PC-3 (cell line): ENCODE data around the gene NLRP6. TPM values are rescaled to one million over a fixed set of nuclear protein-coding genes. Genes with fewer than 3 reads are reported as not detected.
"Not testable (repeated sequence)": the region's sequence is repeated elsewhere in the genome, so short reads cannot be mapped to it uniquely, and the experiment has no call there.

ENCODE experiments used
- ATAC-seq: fragments of 200-7000 bp; cut with Tn5 transposase; 2 replicates; pipeline ENCODE4 v1.9.1; 2020; ENCODE audit warnings: mild to moderate bottlenecking, moderate library complexity
- BruUV-seq: library from RNA; stranded (reverse); fragments of 400-500 nt; replicated peaks from 2 replicates; lab custom pipeline; 2021; lab: Mats Ljungman, UMichigan
- CTCF ChIA-PET: fragments of 300-600 bp; sonication (Branson Sonifier 250); formaldehyde crosslinking; loops from one replicate; lab custom pipeline; 2022; ENCODE audit warnings: antibody characterized with exemption; lab: Charles Lee
- POLR2A ChIA-PET: fragments of 300-600 bp; sonication (Branson Sonifier 250); formaldehyde crosslinking; loops from one replicate; lab custom pipeline; 2022; ENCODE audit warnings: antibody characterized with exemption; ENCODE audit not compliant: unreplicated experiment; lab: Charles Lee
- DNase-seq: peaks from one replicate; pipeline ENCODE4 v3.0.0-alpha.2; 2015
- H2AFZ ChIP-seq: fragments of 300-600 bp; sonication (generic); 2 replicates; pipeline ENCODE4 v1.6.0; 2016; ENCODE audit warnings: antibody characterized with exemption, low read length
- H3F3A ChIP-seq: fragments of 300-600 bp; sonication (generic); one replicate; pipeline ENCODE4 v1.6.0; 2017; ENCODE audit warnings: antibody characterized with exemption, low read length, control low read depth, mild to moderate bottlenecking; ENCODE audit not compliant: unreplicated experiment
- H3K27ac ChIP-seq: fragments of 300-600 bp; sonication (generic); 2 replicates; pipeline ENCODE4 v1.5.1; 2016; ENCODE audit warnings: mild to moderate bottlenecking, low read length
- H3K27me3 ChIP-seq: fragments of 300-600 bp; sonication (generic); 2 replicates; pipeline ENCODE4 v1.6.1; 2016; ENCODE audit warnings: low read length, mixed read lengths
- H3K36me3 ChIP-seq: fragments of 300-600 bp; sonication (generic); 2 replicates; pipeline ENCODE4 v1.6.1; 2016; ENCODE audit warnings: low read depth, mixed run types, low read length, mixed read lengths
- H3K4me1 ChIP-seq: fragments of 300-600 bp; sonication (generic); 2 replicates; pipeline ENCODE4 v1.5.1; 2016; ENCODE audit warnings: low read length; ENCODE audit not compliant: insufficient read depth
- H3K4me2 ChIP-seq: fragments of 300-600 bp; sonication (generic); 2 replicates; pipeline ENCODE4 v1.6.0; 2016; ENCODE audit warnings: low read length
- H3K4me3 ChIP-seq: fragments of 300-600 bp; sonication (generic); 2 replicates; pipeline ENCODE4 v1.5.1; 2016; ENCODE audit warnings: mild to moderate bottlenecking, low read length, mixed read lengths
- H3K79me2 ChIP-seq: fragments of 300-600 bp; sonication (generic); 2 replicates; pipeline ENCODE4 v1.6.1; 2017; ENCODE audit warnings: low read length, mixed read lengths
- H3K9ac ChIP-seq: fragments of 300-600 bp; sonication (generic); 2 replicates; pipeline ENCODE4 v1.6.0; 2016; ENCODE audit warnings: mild to moderate bottlenecking, low read length
- H3K9me2 ChIP-seq: fragments of 300-600 bp; sonication (generic); replicated peaks from 2 replicates; pipeline ENCODE4 v1.6.1; 2016; ENCODE audit warnings: mixed run types, low read length, mixed read lengths
- H3K9me3 ChIP-seq: fragments of 300-600 bp; sonication (generic); 2 replicates; pipeline ENCODE4 v1.6.1; 2016; ENCODE audit warnings: low read length, mixed read lengths
- H4K20me1 ChIP-seq: fragments of 300-600 bp; sonication (generic); 2 replicates; pipeline ENCODE4 v1.6.1; 2016; ENCODE audit warnings: low read length, mixed read lengths
- CTCF ChIP-seq: fragments of 300-600 bp; sonication (generic); conservative IDR thresholded peaks from 2 replicates; pipeline ENCODE4 v1.5.1; 2017; ENCODE audit warnings: antibody characterized with exemption, low read depth, mild to moderate bottlenecking, low read length
- EZH2 ChIP-seq: fragments of 300-600 bp; sonication (generic); IDR thresholded peaks from one replicate; pipeline ENCODE4 v1.6.1; 2017; ENCODE audit warnings: antibody characterized with exemption, mild to moderate bottlenecking, low read length; ENCODE audit not compliant: unreplicated experiment
- EZH2phosphoT487 ChIP-seq: fragments of 300-600 bp; sonication (generic); IDR thresholded peaks from 2 replicates; pipeline ENCODE4 v1.6.1; 2018; ENCODE audit warnings: mild to moderate bottlenecking, antibody characterized with exemption, low read length, borderline replicate concordance
- intact Hi-C: fragments of 100-400 bp; cut with micrococcal nuclease; formaldehyde crosslinking; loops from 2 replicates; pipeline ENCODE4 v1.9.0; 2023
- total RNA-seq: library from RNA; depleted of rRNA; stranded (reverse); fragments of >200 nt; gene quantifications from 2 replicates; pipeline ENCODE4 v1.2.3, GENCODE V29; 2014; rRNA removed

Gene NLRP6
- total RNA-seq, 1 experiment from 2014 or later = not detected

- ChIA-PET POLR2A (no interaction called here), CTCF (no interaction called here)
- Histone ChIP-seq H4K20me1 (no peaks in the 10 kb centered on the region), H3K9me3 (no peaks in the 10 kb centered on the region), H3K9me2 (no peaks in the 10 kb centered on the region), H3K4me2 (no peak overlapping the region), H2AFZ (no peak overlapping the region), H3K4me3 (no peak overlapping the region), H3K4me1 (no peaks in the 10 kb centered on the region), H3K27me3 (no peaks in the 10 kb centered on the region), H3K27ac (no peak overlapping the region), H3K79me2 (no peaks in the 10 kb centered on the region), H3K9ac (no peak overlapping the region), H3F3A (no peaks in the 10 kb centered on the region), H3K36me3 (no peaks in the 10 kb centered on the region)
- intact Hi-C loops = no loop called here
- ATAC-seq (no peak), DNase-seq (no peak)
- TF ChIP-seq CTCF (no peak), EZH2phosphoT487 (no peak)
- no TSS peak for BruUV-seq
These were observed 54.7 kb downstream of the NLRP6 start for GRCh38 chr11:332651-333480.

DNA sequence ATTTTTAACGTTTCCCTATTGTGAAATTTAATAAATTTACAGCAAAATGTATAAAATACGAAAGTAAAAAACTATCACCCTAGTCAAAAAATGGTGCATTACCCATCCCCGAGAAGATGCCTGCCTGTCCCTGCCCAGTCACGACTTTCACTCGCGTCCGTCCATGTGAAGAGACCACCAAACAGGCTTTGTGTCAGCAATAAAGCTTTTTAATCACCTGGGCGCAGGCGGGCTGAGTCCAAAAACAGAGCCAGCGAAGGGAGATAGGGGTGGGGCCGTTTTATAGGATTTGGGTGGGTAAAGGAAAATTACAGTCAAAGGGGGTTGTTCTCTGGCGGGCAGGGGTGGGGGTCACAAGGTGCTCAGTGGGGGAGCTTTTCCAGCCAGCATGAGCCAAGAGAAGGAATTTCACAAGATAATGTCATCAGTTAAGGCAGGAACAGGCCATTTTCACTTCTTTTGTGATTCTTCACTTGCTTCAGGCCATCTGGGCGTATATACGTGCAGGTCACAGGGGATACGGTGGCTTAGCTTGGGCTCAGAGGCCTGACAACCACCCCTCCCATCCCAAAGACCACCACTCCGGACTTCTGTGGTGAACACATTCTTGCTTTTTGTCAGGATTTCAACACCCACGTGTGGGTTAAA is 55.5 kb downstream of the NLRP6 start:
- DNase-seq, POLR2A ChIA-PET, CTCF ChIA-PET, H3K36me3 ChIP-seq, BruUV-seq, H3K4me2 ChIP-seq, H3K27ac ChIP-seq, H3K9me2 ChIP-seq, H3K9me3 ChIP-seq, H2AFZ ChIP-seq, H3F3A ChIP-seq, H3K4me1 ChIP-seq, H3K27me3 ChIP-seq, H4K20me1 ChIP-seq, ATAC-seq, H3K9ac ChIP-seq, H3K79me2 ChIP-seq, H3K4me3 ChIP-seq, intact Hi-C loops: not testable (repeated sequence)

GRCh38 chr11:334264-334994 is 56.2 kb downstream of the NLRP6 start:
- Histone ChIP-seq H3K79me2 (no peaks in the 10 kb centered on the region), H4K20me1 (no peaks in the 10 kb centered on the region), H3K36me3 (no peaks in the 10 kb centered on the region), H3K9me3 (no peaks in the 10 kb centered on the region), H3K9me2 (no peaks in the 10 kb centered on the region), H2AFZ (no peak overlapping the region), H3F3A (no peaks in the 10 kb centered on the region), H3K4me3 (no peak overlapping the region), H3K27ac (no peak overlapping the region), H3K4me1 (no peaks in the 10 kb centered on the region), H3K27me3 (no peaks in the 10 kb centered on the region), H3K4me2 (no peak overlapping the region), H3K9ac (no peak overlapping the region)
- CTCF ChIA-PET = no interaction called here
- DNase-seq = no peak
- BruUV-seq = no TSS peak
- POLR2A ChIA-PET = no interaction called here
- intact Hi-C loops = no loop called here
- ATAC-seq = no peak
- TF ChIP-seq EZH2phosphoT487 = no peak
- no peak for TF ChIP-seq EZH2
- no peak for TF ChIP-seq CTCF

Other genes starting within 250 kb of the NLRP6 start
- gene SCGB1C1, start 85.3 kb upstream of the NLRP6 start, total RNA-seq = not detected in 2 replicates
- gene BET1L, start 71.0 kb upstream of the NLRP6 start, total RNA-seq = 12.6 and 14.4 TPM in 2 replicates
- 155 and 180 TPM in 2 replicates for gene RIC8A, start 70.7 kb upstream of the NLRP6 start, total RNA-seq
- gene SIRT3, start 42.1 kb upstream of the NLRP6 start, total RNA-seq = 13.8 and 23.8 TPM in 2 replicates
- 226 and 255 TPM in 2 replicates for gene PSMD13, start 41.4 kb upstream of the NLRP6 start, total RNA-seq
- 10.6 and 12.4 TPM in 2 replicates for gene PGGHG, start 10.7 kb downstream of the NLRP6 start, total RNA-seq
- not detected in 2 replicates for gene IFITM5, start 21.1 kb downstream of the NLRP6 start, total RNA-seq
- 36.3 and 49.0 TPM in 2 replicates for gene IFITM2, start 29.4 kb downstream of the NLRP6 start, total RNA-seq
- 2.0 and 2.2 TPM in 2 replicates for gene IFITM1, start 35.6 kb downstream of the NLRP6 start, total RNA-seq
- 91.6 and 97.6 TPM in 2 replicates for gene IFITM3, start 42.5 kb downstream of the NLRP6 start, total RNA-seq
- gene B4GALNT4, start 91.1 kb downstream of the NLRP6 start, total RNA-seq = 52.9 and 87.9 TPM in 2 replicates
- 218 and 222 TPM in 2 replicates for gene PKP3, start 115.8 kb downstream of the NLRP6 start, total RNA-seq
- 85.4 and 112 TPM in 2 replicates for gene SIGIRR, start 136.6 kb downstream of the NLRP6 start, total RNA-seq
- gene ANO9, start 163.6 kb downstream of the NLRP6 start, total RNA-seq = 16.6 and 22.5 TPM in 2 replicates
- 53.0 and 91.0 TPM in 2 replicates for gene PTDSS2, start 171.9 kb downstream of the NLRP6 start, total RNA-seq
- 258 and 300 TPM in 2 replicates for gene RNH1, start 228.8 kb downstream of the NLRP6 start, total RNA-seq